DLD1 (cell line): ENCODE measurements around the gene SUB1.
"Not testable (repeated sequence)": the region's sequence is repeated elsewhere in the genome, so short reads cannot be mapped to it uniquely, and the experiment has no call there.

ENCODE experiments used
- in situ Hi-C: cut with HindIII; loops from 2 replicates; pipeline ENCODE4 v1.10.0; 2017; ENCODE audit warnings: low sequenced_read_pairs

SUB1 gene

GRCh38 chr5:32563614-32564013 is 21.7 kb upstream of the SUB1 start:
- in situ Hi-C loops, result no loop called here

GRCh38 chr5:32565145-32565544 is 20.2 kb upstream of the SUB1 start:
- in situ Hi-C loops, result no loop called here

- in situ Hi-C loops, result no loop called here
These were observed 18.8 kb upstream of the SUB1 start for GRCh38 chr5:32566319-32567111.

GRCh38 chr5:32571128-32571527 is 14.2 kb upstream of the SUB1 start:
- in situ Hi-C loops, result no loop called here

- in situ Hi-C loops, result no loop called here
These were observed 12.4 kb upstream of the SUB1 start for GRCh38 chr5:32572778-32573480.

GRCh38 chr5:32573481-32573854 is 11.9 kb upstream of the SUB1 start:
- in situ Hi-C loops, result not testable (repeated sequence)

GRCh38 chr5:32574540-32575175 is 10.7 kb upstream of the SUB1 start:
- in situ Hi-C loops, result no loop called here

GRCh38 chr5:32578363-32578762 is 7.0 kb upstream of the SUB1 start:
- in situ Hi-C loops, result no loop called here

GRCh38 chr5:32578764-32579163 is 6.6 kb upstream of the SUB1 start:
- in situ Hi-C loops, result no loop called here

GRCh38 chr5:32581010-32581785 is 4.2 kb upstream of the SUB1 start:
- in situ Hi-C loops, result no loop called here

GRCh38 chr5:32583582-32584232 is 1.6 kb upstream of the SUB1 start:
- in situ Hi-C loops, result no loop called here

GRCh38 chr5:32584646-32585045 is 711 bp upstream of the SUB1 start:
- in situ Hi-C loops, result no loop called here

GRCh38 chr5:32585122-32585445 is 273 bp upstream of the SUB1 start:
- in situ Hi-C loops, result no loop called here

GRCh38 chr5:32586276-32586599 is 881 bp downstream of the SUB1 start:
- in situ Hi-C loops, result no loop called here

GRCh38 chr5:32587067-32587551 is 1.8 kb downstream of the SUB1 start:
- in situ Hi-C loops, result no loop called here

GRCh38 chr5:32589416-32589815 is 4.1 kb downstream of the SUB1 start:
- in situ Hi-C loops, result no loop called here

- in situ Hi-C loops, result no loop called here
These were observed 4.8 kb downstream of the SUB1 start for GRCh38 chr5:32589942-32590869.

GRCh38 chr5:32595118-32595517 is 9.8 kb downstream of the SUB1 start:
- in situ Hi-C loops, result no loop called here

GRCh38 chr5:32597041-32597629 is 11.8 kb downstream of the SUB1 start:
- in situ Hi-C loops, result no loop called here
